ENCODE measurements around the gene SLC6A12. TPM values are rescaled to one million over a fixed set of nuclear protein-coding genes. Genes with fewer than 3 reads are reported as not detected.

Gene SLC6A12
- total RNA-seq, 2 donors from 2014 or later: 0.33 to 6.7 TPM

DNA sequence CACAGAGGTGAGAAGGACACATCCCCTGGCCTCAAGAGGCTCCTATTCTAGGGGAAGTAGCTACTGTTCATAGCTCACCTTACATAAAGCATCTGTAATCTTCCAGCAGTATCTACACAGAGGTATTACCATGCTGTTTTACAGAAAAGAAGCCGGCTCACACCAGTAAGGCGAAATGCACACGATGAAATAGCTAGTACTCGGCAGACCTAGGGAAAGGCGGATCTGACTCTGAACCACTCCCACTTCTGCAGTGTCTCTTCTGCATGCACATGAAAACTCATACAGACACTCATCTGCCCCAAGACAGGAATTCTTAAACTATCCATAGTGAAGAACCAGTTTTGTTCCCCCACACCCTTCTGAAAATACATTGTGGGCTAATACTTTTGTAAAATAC lies 73.8 kb downstream of the SLC6A12 start:
- WGBS, 2 donors: 78 to 80% methylated on average over 5 of the region's 5 CpGs
- intact Hi-C loops (cut with DNase I): no loop called here
- Histone ChIP-seq H3K4me1 (peaks cover 8% of the 10 kb centered on the region), H3K27ac (no peak overlapping the region), H3K4me3 (no peak overlapping the region), H3K9me3 (no peaks in the 10 kb centered on the region), H3K36me3 (replicated peaks in 1 of 2; ENCODE audit: insufficient read depth in 1 of 2, low read depth in 2 of 2) (no peaks in the 10 kb centered on the region), H3K27me3 (no peaks in the 10 kb centered on the region)
- DNase-seq: no peak
- no peak for TF ChIP-seq POLR2A (IDR thresholded peaks at IDR 0.05)
- TF ChIP-seq, protein P1, sequence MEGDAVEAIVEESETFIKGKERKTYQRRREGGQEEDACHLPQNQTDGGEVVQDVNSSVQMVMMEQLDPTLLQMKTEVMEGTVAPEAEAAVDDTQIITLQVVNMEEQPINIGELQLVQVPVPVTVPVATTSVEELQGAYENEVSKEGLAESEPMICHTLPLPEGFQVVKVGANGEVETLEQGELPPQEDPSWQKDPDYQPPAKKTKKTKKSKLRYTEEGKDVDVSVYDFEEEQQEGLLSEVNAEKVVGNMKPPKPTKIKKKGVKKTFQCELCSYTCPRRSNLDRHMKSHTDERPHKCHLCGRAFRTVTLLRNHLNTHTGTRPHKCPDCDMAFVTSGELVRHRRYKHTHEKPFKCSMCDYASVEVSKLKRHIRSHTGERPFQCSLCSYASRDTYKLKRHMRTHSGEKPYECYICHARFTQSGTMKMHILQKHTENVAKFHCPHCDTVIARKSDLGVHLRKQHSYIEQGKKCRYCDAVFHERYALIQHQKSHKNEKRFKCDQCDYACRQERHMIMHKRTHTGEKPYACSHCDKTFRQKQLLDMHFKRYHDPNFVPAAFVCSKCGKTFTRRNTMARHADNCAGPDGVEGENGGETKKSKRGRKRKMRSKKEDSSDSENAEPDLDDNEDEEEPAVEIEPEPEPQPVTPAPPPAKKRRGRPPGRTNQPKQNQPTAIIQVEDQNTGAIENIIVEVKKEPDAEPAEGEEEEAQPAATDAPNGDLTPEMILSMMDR (IDR thresholded peaks at IDR 0.05): no peak
- ATAC-seq: no peak

Other genes with a start within 250 kb of the SLC6A12 start
- 1 to 10 TPM in 1 of 2 donors, under 1 TPM in 1; 0.78 to 1.6 TPM for gene IQSEC3, start 147.4 kb downstream of the SLC6A12 start, total RNA-seq
- not detected for gene SLC6A13, start 48.7 kb upstream of the SLC6A12 start, total RNA-seq
- gene KDM5A, start 175.2 kb upstream of the SLC6A12 start, total RNA-seq: 10 to 100 TPM; 24.4 to 67.6 TPM
- gene CCDC77, start 187.5 kb upstream of the SLC6A12 start, total RNA-seq: 1 to 10 TPM; 2.9 to 4.9 TPM
- gene B4GALNT3, start 245.8 kb upstream of the SLC6A12 start, total RNA-seq: 1 to 10 TPM; 4.0 to 9.3 TPM

Measured in body of pancreas (tissue), 4 donors.